WI38 (cell line): ENCODE results near the gene SETBP1.

ENCODE experiments used
- H3K4me3 ChIP-seq: 2 replicates; pipeline ENCODE4 v1.5.1; 2011; ENCODE audit warnings: low read depth, mild to moderate bottlenecking, control low read depth, low read length
- TF ChIP-seq, protein P1 (sequence below): IDR thresholded peaks from 2 replicates; pipeline ENCODE4 v1.5.1; 2012; ENCODE audit warnings: low read depth, mild to moderate bottlenecking, control low read depth, low read length

SETBP1 gene

GRCh38 chr18:44828080-44828479 lies 147.4 kb downstream of the SETBP1 start:
- TF ChIP-seq, protein P1, sequence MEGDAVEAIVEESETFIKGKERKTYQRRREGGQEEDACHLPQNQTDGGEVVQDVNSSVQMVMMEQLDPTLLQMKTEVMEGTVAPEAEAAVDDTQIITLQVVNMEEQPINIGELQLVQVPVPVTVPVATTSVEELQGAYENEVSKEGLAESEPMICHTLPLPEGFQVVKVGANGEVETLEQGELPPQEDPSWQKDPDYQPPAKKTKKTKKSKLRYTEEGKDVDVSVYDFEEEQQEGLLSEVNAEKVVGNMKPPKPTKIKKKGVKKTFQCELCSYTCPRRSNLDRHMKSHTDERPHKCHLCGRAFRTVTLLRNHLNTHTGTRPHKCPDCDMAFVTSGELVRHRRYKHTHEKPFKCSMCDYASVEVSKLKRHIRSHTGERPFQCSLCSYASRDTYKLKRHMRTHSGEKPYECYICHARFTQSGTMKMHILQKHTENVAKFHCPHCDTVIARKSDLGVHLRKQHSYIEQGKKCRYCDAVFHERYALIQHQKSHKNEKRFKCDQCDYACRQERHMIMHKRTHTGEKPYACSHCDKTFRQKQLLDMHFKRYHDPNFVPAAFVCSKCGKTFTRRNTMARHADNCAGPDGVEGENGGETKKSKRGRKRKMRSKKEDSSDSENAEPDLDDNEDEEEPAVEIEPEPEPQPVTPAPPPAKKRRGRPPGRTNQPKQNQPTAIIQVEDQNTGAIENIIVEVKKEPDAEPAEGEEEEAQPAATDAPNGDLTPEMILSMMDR: no peak
- H3K4me3 ChIP-seq: no peak overlapping the region

DNA sequence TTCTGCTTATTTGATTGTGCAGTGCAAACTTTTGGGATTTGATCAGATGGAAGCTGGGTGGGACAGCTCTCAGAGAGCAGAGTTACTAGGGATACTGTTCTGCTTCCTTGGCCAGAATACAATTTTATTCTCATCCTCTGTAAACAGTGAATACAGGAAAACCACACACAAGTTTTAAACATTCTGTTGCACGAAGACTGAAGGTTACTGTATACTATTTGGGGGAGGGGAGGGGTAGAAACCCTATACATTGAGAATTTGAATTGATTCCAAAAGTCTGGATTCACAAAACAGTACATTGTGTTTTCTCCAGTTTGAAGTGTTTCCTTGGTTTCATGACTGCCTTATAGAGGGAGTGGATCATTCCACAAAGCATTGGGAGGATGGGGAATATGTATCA lies 149.9 kb downstream of the SETBP1 start:
- H3K4me3 ChIP-seq: no peak overlapping the region
- TF ChIP-seq, protein P1: no peak

DNA sequence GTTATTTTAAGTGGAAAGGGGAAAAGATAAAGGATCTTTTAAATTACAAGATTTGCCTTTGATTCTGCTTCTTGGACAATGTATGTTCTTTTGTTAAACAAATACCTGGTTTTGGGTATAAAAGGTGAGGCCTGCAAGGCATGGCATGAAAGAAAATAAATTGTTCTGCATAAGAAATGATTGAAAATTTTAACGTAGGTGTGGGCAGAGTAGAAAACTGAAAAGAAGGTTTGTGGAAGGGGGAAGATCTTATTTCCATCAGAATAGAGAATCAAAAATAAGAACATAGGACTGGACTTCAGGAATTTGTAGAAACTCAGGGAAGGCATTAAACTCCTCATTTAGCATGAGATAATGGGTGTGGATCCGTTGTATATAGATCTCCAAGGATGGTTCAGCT lies 153.1 kb downstream of the SETBP1 start:
- TF ChIP-seq, protein P1: no peak

DNA sequence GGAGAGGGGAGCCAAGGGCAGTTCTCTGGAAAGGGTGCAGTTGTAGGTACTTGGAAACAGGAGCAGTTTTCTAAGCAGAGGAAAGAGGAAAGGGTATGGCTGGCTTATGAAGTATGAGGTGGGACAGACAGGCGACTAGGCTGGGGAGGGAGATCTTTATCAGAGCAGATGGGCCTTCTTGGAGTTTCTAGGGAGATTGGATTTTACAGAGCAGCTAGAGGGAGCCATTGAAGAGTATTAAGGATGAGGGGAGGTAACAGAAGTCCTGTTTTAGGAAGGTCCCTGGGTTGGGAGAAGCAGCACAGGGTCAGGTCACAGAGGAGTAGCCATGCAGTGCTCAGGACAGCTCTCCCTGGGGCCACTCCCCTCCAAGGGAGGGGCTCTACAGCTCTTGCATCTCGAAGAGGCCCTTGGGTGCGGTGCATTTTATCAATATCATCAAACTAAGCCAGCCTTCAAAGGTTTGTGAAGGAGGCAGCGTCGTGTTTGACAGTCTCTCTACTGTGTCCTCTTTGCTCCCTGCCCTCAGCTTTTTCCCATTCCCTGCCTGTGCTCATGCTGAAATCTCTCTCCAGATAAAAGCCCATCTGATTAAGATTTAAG lies 154.3 kb downstream of the SETBP1 start:
- TF ChIP-seq, protein P1: no peak
- H3K4me3 ChIP-seq: no peak overlapping the region

More for the DNA sequence above, 153.1 kb downstream of the SETBP1 start:
- H3K4me3 ChIP-seq: no peak overlapping the region

GRCh38 chr18:44835703-44836102 lies 155.0 kb downstream of the SETBP1 start:
- TF ChIP-seq, protein P1: no peak
- H3K4me3 ChIP-seq: no peak overlapping the region

DNA sequence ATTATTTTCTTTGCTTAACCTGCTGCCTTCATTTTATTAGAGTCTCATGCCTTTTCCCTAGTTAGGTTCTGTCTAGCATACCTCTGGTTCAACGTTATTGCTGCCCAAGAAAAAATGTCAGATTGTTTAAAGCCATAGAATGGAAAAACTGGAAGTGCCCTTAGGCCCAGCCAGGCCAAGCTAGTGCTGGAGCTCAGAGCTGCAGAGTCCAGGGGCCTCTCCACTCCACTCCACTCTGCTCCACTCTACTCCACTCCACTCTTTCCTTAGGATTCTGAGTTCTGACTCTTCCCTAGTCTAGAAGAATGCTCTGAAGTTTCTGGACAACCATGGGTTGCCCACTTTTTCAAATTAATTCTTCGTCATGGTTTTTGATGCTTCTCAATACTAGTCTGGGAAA lies 155.6 kb downstream of the SETBP1 start:
- TF ChIP-seq, protein P1: no peak

DNA sequence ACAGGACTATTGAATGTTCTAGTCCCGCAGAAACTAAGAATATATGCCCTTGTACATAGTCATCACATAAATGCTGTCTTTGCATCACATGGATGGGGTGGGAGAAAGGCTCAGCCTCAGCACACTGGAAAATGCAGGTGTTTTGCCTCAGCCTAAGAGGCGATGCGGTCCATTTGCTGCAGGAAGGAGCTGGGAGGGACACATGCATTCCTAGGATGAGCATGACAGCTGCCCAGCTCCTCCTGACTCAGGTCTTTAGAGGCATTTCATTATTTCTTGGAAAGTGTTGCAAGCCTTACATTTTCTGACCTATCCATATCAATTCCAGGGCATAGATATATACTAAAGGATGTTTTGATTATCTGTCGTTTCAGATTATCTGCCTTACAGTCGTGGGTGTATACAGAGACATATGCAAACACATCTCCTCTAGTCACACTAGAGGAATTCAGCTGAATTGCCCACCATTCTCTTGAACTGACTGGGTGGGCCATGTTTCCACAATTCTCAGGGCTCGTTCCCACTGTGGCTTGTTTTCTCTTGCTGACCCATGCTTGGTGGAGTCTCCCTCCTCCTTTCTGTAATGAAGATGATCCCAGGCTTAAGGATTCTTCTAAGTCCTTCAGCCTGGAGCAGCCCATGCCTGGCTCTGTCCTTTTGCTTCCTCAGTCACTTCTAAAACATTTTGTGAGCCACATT lies 156.9 kb downstream of the SETBP1 start:
- no peak overlapping the region for H3K4me3 ChIP-seq
- TF ChIP-seq, protein P1: no peak

More for the DNA sequence above, 155.6 kb downstream of the SETBP1 start:
- H3K4me3 ChIP-seq: no peak overlapping the region
